Neural progenitor cell (in vitro differentiated cells): ENCODE measurements around the gene PPP2R5D.

Experiments used
- CTCF ChIP-seq: fragments of 200-600 bp; sonication (generic); IDR thresholded peaks from 2 replicates; pipeline ENCODE4 v1.5.1; 2017; ENCODE audit warnings: antibody characterized with exemption, mild to moderate bottlenecking
- EZH2 ChIP-seq: fragments of 200-600 bp; sonication (generic); IDR thresholded peaks from 2 replicates; pipeline ENCODE4 v1.6.1; 2017; ENCODE audit warnings: antibody characterized with exemption, mild to moderate bottlenecking, moderate library complexity
- EZH2phosphoT487 ChIP-seq: fragments of 200-600 bp; sonication (generic); IDR thresholded peaks from 2 replicates; pipeline ENCODE4 v1.6.1; 2017; ENCODE audit warnings: antibody characterized with exemption

GRCh38 chr6:43059168-43060033 lies 75.0 kb downstream of the PPP2R5D start, which contains the start of the genes KLC4 and MRPL2:
- TF ChIP-seq CTCF (no peak), EZH2 (no peak), EZH2phosphoT487 (no peak)
